Myocyte (in vitro differentiated cells): ENCODE results near the gene USP43. TPM values are rescaled to one million over a fixed set of nuclear protein-coding genes. Genes with fewer than 3 reads are reported as not detected.
"Not testable (repeated sequence)": the region's sequence is repeated elsewhere in the genome, so short reads cannot be mapped to it uniquely, and the experiment has no call there.

Experiments
- DNase-seq: peaks from one replicate; pipeline ENCODE4 v3.0.0-alpha.2; 2012; ENCODE audit warnings: low read depth
- total RNA-seq: library from RNA; depleted of rRNA; stranded (reverse); fragments of >200 nt; gene quantifications from 2 replicates; pipeline ENCODE4 v1.2.3, GENCODE V29; 2014

The USP43 gene
- total RNA-seq, 1 donor from 2014 or later = not detected

GRCh38 chr17:9663511-9663910, 18.2 kb downstream of the USP43 start:
- not testable (repeated sequence) for DNase-seq

GRCh38 chr17:9666461-9667050, 21.2 kb downstream of the USP43 start:
- no peak for DNase-seq

- no peak for DNase-seq
Measured at GRCh38 chr17:9668517-9668916, 23.2 kb downstream of the USP43 start.

- DNase-seq = no peak
Measured at GRCh38 chr17:9669551-9670008, 24.3 kb downstream of the USP43 start.

- DNase-seq = no peak
Measured at GRCh38 chr17:9670596-9670995, 25.3 kb downstream of the USP43 start.

GRCh38 chr17:9671559-9671958, 26.2 kb downstream of the USP43 start:
- DNase-seq = no peak

GRCh38 chr17:9672266-9672665, 26.9 kb downstream of the USP43 start:
- no peak for DNase-seq

GRCh38 chr17:9672691-9673090, 27.4 kb downstream of the USP43 start:
- DNase-seq = no peak

- DNase-seq = no peak
Measured at GRCh38 chr17:9676084-9676483, 30.8 kb downstream of the USP43 start.

GRCh38 chr17:9676820-9677310, 31.5 kb downstream of the USP43 start:
- no peak for DNase-seq

- DNase-seq = no peak
Measured at GRCh38 chr17:9677411-9677810, 32.1 kb downstream of the USP43 start.

GRCh38 chr17:9677896-9678295, 32.6 kb downstream of the USP43 start:
- no peak for DNase-seq

GRCh38 chr17:9684955-9685621, 39.8 kb downstream of the USP43 start:
- no peak for DNase-seq

GRCh38 chr17:9693755-9694154, 48.4 kb downstream of the USP43 start:
- DNase-seq = no peak

- no peak for DNase-seq
Measured at GRCh38 chr17:9696279-9697044, 51.1 kb downstream of the USP43 start.

GRCh38 chr17:9700136-9700535, 54.8 kb downstream of the USP43 start:
- DNase-seq = no peak

GRCh38 chr17:9700754-9701476, 55.6 kb downstream of the USP43 start:
- DNase-seq = no peak

- DNase-seq = no peak
Measured at GRCh38 chr17:9702482-9702881, 57.2 kb downstream of the USP43 start.

- no peak for DNase-seq
Measured at GRCh38 chr17:9702914-9703780, 57.8 kb downstream of the USP43 start.

- DNase-seq = no peak
Measured at GRCh38 chr17:9703781-9704082, 58.4 kb downstream of the USP43 start.

- DNase-seq = no peak
Measured at GRCh38 chr17:9705745-9706144, 60.4 kb downstream of the USP43 start.
